Measurements from ENCODE around the gene TPRKB.
"Not testable (repeated sequence)": the region's sequence is repeated elsewhere in the genome, so short reads cannot be mapped to it uniquely, and the experiment has no call there.

The TPRKB gene

GRCh38 chr2:73736378-73736777, 767 bp downstream of the TPRKB start:
- no peak for DNase-seq

GRCh38 chr2:73730810-73731209, 6.3 kb downstream of the TPRKB start:
- DNase-seq, result no peak

GRCh38 chr2:73728711-73729110, 8.4 kb downstream of the TPRKB start:
- no peak for DNase-seq

- DNase-seq, result no peak
These were observed 9.1 kb downstream of the TPRKB start for GRCh38 chr2:73728043-73728442.

GRCh38 chr2:73726657-73727056, 10.5 kb downstream of the TPRKB start:
- not testable (repeated sequence) for DNase-seq

GRCh38 chr2:73718851-73719621, 18.1 kb downstream of the TPRKB start:
- DNase-seq, result no peak

- DNase-seq, result no peak
These were observed 18.7 kb downstream of the TPRKB start for GRCh38 chr2:73718421-73718820.

- DNase-seq, result not testable (repeated sequence)
These were observed 19.4 kb downstream of the TPRKB start for GRCh38 chr2:73717695-73718094.

- DNase-seq, result no peak
These were observed 19.9 kb downstream of the TPRKB start for GRCh38 chr2:73717251-73717606.

- no peak for DNase-seq
These were observed 20.4 kb downstream of the TPRKB start for GRCh38 chr2:73716543-73717250.

- no peak for DNase-seq
These were observed 23.1 kb downstream of the TPRKB start for GRCh38 chr2:73714091-73714490.

GRCh38 chr2:73708527-73708926, 28.6 kb downstream of the TPRKB start:
- no peak for DNase-seq

- no peak for DNase-seq
These were observed 29.5 kb downstream of the TPRKB start for GRCh38 chr2:73707636-73708035.

GRCh38 chr2:73707058-73707457, 30.1 kb downstream of the TPRKB start:
- DNase-seq, result no peak

- no peak for DNase-seq
These were observed 32.1 kb downstream of the TPRKB start for GRCh38 chr2:73705091-73705490.

GRCh38 chr2:73704285-73704684, 32.9 kb downstream of the TPRKB start:
- DNase-seq, result no peak

- no peak for DNase-seq
These were observed 33.5 kb downstream of the TPRKB start for GRCh38 chr2:73703675-73704074.

GRCh38 chr2:73702852-73703493, 34.2 kb downstream of the TPRKB start:
- not testable (repeated sequence) for DNase-seq

GRCh38 chr2:73701968-73702665, 35.0 kb downstream of the TPRKB start:
- no peak for DNase-seq

GRCh38 chr2:73701448-73701765, 35.7 kb downstream of the TPRKB start:
- DNase-seq, result not testable (repeated sequence)

- DNase-seq, result no peak
These were observed 36.3 kb downstream of the TPRKB start for GRCh38 chr2:73700661-73701447.

GRCh38 chr2:73700131-73700611, 37.0 kb downstream of the TPRKB start:
- no peak for DNase-seq

GRCh38 chr2:73699437-73699836, 37.7 kb downstream of the TPRKB start:
- DNase-seq, result no peak
